Measurements from ENCODE around the gene POMGNT2. TPM values are rescaled to one million over a fixed set of nuclear protein-coding genes. Genes with fewer than 3 reads are reported as not detected.

Gene POMGNT2
- total RNA-seq, 1 experiment from 2014 or later, result 45.7 TPM

- no peak for ATAC-seq
- BruUV-seq (replicated peaks), result no TSS peak
- no peak overlapping the region for H3K4me3 ChIP-seq (ENCODE audit: low read length)
- ChIA-PET POLR2A (ENCODE audit: unreplicated experiment) (no interaction called here), CTCF (no interaction called here)
- no peak overlapping the region for H3K27ac ChIP-seq (ENCODE audit: low read length)
- intact Hi-C loops (cut with micrococcal nuclease), result no loop called here
- H2AFZ ChIP-seq (ENCODE audit: low read length), result no peak overlapping the region
- H3K9me3 ChIP-seq (ENCODE audit: low read length), result no peaks in the 10 kb centered on the region
- no peaks in the 10 kb centered on the region for H3K36me3 ChIP-seq (ENCODE audit: low read depth, low read length)
- H3K9me2 ChIP-seq (replicated peaks; ENCODE audit: low read length), result no peaks in the 10 kb centered on the region
- no peaks in the 10 kb centered on the region for H4K20me1 ChIP-seq (ENCODE audit: low read length)
- TF ChIP-seq EZH2 (IDR thresholded peaks at IDR 0.05; ENCODE audit: low read length, unreplicated experiment) (no peak), CTCF (conservative IDR thresholded peaks at IDR 0.05; ENCODE audit: low read depth, low read length) (no peak), EZH2phosphoT487 (IDR thresholded peaks at IDR 0.05; ENCODE audit: borderline replicate concordance, low read length) (no peak)
- no peak for DNase-seq
- H3K9ac ChIP-seq (ENCODE audit: low read length), result no peak overlapping the region
- no peaks in the 10 kb centered on the region for H3K4me1 ChIP-seq (ENCODE audit: insufficient read depth, low read length)
- H3K27me3 ChIP-seq (ENCODE audit: low read length), result no peaks in the 10 kb centered on the region
- H3K4me2 ChIP-seq (ENCODE audit: low read length), result no peak overlapping the region
- H3F3A ChIP-seq (ENCODE audit: low read length, unreplicated experiment), result no peaks in the 10 kb centered on the region
- H3K79me2 ChIP-seq (ENCODE audit: low read length), result peaks cover 29% of the 10 kb centered on the region
Measured at GRCh38 chr3:43097400-43098080, 8.3 kb downstream of the POMGNT2 start.

GRCh38 chr3:43096761-43097160 lies 9.1 kb downstream of the POMGNT2 start:
- H3K9me2 ChIP-seq (replicated peaks; ENCODE audit: low read length), result no peaks in the 10 kb centered on the region
- TF ChIP-seq EZH2 (IDR thresholded peaks at IDR 0.05; ENCODE audit: low read length, unreplicated experiment) (no peak), CTCF (conservative IDR thresholded peaks at IDR 0.05; ENCODE audit: low read depth, low read length) (no peak), EZH2phosphoT487 (IDR thresholded peaks at IDR 0.05; ENCODE audit: borderline replicate concordance, low read length) (no peak)
- BruUV-seq (replicated peaks), result no TSS peak
- intact Hi-C loops (cut with micrococcal nuclease), result no loop called here
- ATAC-seq, result no peak
- no peaks in the 10 kb centered on the region for H3K9me3 ChIP-seq (ENCODE audit: low read length)
- no peak overlapping the region for H3K4me3 ChIP-seq (ENCODE audit: low read length)
- H3K4me1 ChIP-seq (ENCODE audit: insufficient read depth, low read length), result no peaks in the 10 kb centered on the region
- H3K79me2 ChIP-seq (ENCODE audit: low read length), result peaks cover 21% of the 10 kb centered on the region; the same call in 1 of the 2 replicates
- H2AFZ ChIP-seq (ENCODE audit: low read length), result no peak overlapping the region
- no peak overlapping the region for H3K4me2 ChIP-seq (ENCODE audit: low read length)
- no peaks in the 10 kb centered on the region for H3F3A ChIP-seq (ENCODE audit: low read length, unreplicated experiment)
- CTCF ChIA-PET, result no interaction called here
- DNase-seq, result no peak
- H3K36me3 ChIP-seq (ENCODE audit: low read depth, low read length), result no peaks in the 10 kb centered on the region
- H3K27me3 ChIP-seq (ENCODE audit: low read length), result no peaks in the 10 kb centered on the region
- H4K20me1 ChIP-seq (ENCODE audit: low read length), result no peaks in the 10 kb centered on the region
- POLR2A ChIA-PET (ENCODE audit: unreplicated experiment), result no interaction called here
- no peak overlapping the region for H3K27ac ChIP-seq (ENCODE audit: low read length)
- H3K9ac ChIP-seq (ENCODE audit: low read length), result no peak overlapping the region

DNA sequence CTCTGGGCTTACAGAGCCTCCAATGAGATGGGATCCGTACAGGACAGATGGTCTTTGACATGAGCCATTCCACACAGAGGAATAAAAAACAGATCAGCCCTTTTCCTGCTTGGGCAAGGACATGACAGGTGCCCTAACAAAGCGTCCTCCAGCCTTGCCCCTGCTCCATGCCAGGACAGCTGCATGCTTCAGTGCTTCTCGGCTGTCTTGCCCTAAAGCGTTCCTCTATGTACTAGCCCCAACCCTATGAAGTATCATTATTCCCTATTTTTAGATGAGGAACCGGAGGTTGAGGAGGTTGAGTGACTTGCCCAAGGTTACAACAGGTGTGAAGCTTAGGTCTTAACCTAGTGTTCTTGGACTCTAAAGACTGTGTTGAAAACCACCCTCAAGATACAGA lies 10.5 kb downstream of the POMGNT2 start:
- intact Hi-C loops (cut with micrococcal nuclease), result no loop called here
- DNase-seq (no peak), ATAC-seq (no peak)
- BruUV-seq (replicated peaks), result no TSS peak
- TF ChIP-seq EZH2phosphoT487 (IDR thresholded peaks at IDR 0.05; ENCODE audit: borderline replicate concordance, low read length), result no peak
- no peak for TF ChIP-seq EZH2 (IDR thresholded peaks at IDR 0.05; ENCODE audit: low read length, unreplicated experiment)
- no peak for TF ChIP-seq CTCF (conservative IDR thresholded peaks at IDR 0.05; ENCODE audit: low read depth, low read length)
- H2AFZ ChIP-seq (ENCODE audit: low read length), result no peak overlapping the region
- no peaks in the 10 kb centered on the region for H3K9me3 ChIP-seq (ENCODE audit: low read length)
- no peaks in the 10 kb centered on the region for H3K27me3 ChIP-seq (ENCODE audit: low read length)
- H3K4me2 ChIP-seq (ENCODE audit: low read length), result no peak overlapping the region
- no peaks in the 10 kb centered on the region for H3K9me2 ChIP-seq (replicated peaks; ENCODE audit: low read length)
- H3K4me1 ChIP-seq (ENCODE audit: insufficient read depth, low read length), result no peaks in the 10 kb centered on the region
- H3K27ac ChIP-seq (ENCODE audit: low read length), result no peak overlapping the region
- H3K36me3 ChIP-seq (ENCODE audit: low read depth, low read length), result no peaks in the 10 kb centered on the region
- 0 out of 2 replicates have a peak, but pooled peaks cover 7% of the 10 kb centered on the region for H3K79me2 ChIP-seq (ENCODE audit: low read length)
- H3F3A ChIP-seq (ENCODE audit: low read length, unreplicated experiment), result no peaks in the 10 kb centered on the region
- no peaks in the 10 kb centered on the region for H4K20me1 ChIP-seq (ENCODE audit: low read length)
- no peak overlapping the region for H3K4me3 ChIP-seq (ENCODE audit: low read length)
- POLR2A ChIA-PET (ENCODE audit: unreplicated experiment), result no interaction called here
- H3K9ac ChIP-seq (ENCODE audit: low read length), result no peak overlapping the region
- CTCF ChIA-PET, result no interaction called here

All from PC-3 (cell line).